Embryonic facial prominence (tissue), 1 donor: ENCODE measurements around the gene P2RY11.

Experiments
- DNase-seq: peaks from one replicate; pipeline ENCODE4 v3.0.0-alpha.2; 2016; ENCODE audit errors: extremely low spot score

The P2RY11 gene, protein sequence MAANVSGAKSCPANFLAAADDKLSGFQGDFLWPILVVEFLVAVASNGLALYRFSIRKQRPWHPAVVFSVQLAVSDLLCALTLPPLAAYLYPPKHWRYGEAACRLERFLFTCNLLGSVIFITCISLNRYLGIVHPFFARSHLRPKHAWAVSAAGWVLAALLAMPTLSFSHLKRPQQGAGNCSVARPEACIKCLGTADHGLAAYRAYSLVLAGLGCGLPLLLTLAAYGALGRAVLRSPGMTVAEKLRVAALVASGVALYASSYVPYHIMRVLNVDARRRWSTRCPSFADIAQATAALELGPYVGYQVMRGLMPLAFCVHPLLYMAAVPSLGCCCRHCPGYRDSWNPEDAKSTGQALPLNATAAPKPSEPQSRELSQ

DNA sequence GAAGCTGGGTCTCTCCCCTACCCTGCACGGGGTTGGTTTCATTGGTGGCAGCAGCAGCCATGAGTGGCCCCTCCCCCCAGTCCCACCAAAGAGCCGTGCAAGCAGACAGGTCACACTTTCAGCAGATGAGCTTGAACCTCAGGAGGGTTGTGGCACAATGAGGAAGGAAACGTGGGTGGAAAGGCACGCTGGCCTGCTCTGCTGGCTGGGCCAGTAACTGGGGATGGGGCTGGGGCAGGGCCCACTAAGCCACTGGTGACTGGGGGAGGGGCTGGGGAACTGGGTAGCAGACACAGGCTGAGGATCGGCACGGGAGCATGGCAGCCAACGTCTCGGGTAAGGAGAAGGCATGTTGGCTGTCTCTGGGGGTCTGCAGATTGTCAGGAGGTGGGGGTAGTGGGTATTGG is at the start of gene P2RY11:
P2RY11 (plus strand) TSS at position 289 of the 407 bp plus-strand sequence; CDS start at position 318, 29 bp downstream.
- DNase-seq, result no peak

DNA sequence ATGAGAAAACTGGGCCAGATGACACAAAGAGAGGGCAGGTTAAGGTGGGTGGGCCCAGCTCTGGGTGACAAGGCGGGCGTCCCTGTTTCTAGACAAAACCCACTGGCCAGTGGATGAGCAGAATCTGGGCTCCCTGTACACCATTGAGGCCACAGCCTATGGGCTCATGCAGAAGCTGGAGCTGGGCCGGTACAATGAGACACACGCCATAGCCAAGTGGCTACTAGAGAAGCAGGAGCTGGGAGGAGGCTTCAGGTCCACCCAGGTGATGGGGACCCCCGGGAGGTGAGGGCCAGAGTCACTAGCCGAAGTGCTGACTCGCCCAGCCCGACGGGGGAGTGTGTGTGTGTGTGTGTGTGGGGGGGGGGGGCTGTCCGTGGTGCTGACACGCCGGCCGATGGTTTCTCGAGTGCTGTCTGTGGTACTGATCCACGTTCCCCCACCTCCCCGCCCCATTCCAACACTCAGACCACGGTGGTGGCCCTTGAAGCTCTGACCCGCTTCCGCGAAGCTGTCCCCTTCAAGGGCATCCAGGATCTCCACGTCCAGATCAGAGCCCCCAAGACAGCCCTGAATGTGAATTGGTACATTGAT is 49.7 kb upstream of the P2RY11 start:
- no peak for DNase-seq

DNA sequence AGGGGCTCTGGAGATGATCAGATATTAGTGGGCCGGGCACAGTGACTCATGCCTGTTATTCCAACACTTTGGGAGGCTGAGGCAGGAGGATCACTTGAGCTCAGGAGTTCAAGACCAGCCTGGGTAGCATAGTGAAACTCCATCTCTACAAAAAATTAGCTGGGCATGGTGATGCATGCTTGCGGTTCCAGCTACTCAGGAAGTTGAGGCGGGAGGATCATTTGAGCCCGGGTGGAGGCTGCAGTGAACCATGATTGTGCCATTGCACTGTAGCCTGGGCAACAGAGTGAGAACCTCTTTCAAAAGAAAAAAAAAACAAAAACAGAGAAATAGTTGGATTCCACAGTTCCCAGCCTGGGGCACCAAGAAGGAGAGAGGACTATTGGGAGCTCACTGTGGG is 43.3 kb upstream of the P2RY11 start:
- DNase-seq, result no peak

DNA sequence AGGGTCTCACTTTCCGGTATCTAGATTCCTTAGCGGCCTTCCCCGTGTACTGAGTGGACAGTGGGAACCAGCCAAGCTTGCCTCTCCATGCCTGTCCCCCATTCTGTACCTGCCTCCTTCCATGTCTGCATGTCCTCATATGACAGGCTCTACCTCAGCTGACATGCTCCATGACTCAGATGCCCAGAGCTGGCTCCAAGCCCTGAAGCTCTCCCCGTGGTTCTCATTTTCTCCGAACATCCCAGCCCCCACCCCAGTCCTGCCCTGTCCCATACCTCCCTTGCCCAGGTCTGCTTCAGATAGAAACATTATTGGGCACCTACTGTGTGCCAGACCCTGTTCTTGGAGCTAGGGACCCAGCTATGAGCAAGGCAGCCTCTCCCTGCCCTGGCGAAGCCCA is 42.4 kb upstream of the P2RY11 start:
- DNase-seq, result no peak

DNA sequence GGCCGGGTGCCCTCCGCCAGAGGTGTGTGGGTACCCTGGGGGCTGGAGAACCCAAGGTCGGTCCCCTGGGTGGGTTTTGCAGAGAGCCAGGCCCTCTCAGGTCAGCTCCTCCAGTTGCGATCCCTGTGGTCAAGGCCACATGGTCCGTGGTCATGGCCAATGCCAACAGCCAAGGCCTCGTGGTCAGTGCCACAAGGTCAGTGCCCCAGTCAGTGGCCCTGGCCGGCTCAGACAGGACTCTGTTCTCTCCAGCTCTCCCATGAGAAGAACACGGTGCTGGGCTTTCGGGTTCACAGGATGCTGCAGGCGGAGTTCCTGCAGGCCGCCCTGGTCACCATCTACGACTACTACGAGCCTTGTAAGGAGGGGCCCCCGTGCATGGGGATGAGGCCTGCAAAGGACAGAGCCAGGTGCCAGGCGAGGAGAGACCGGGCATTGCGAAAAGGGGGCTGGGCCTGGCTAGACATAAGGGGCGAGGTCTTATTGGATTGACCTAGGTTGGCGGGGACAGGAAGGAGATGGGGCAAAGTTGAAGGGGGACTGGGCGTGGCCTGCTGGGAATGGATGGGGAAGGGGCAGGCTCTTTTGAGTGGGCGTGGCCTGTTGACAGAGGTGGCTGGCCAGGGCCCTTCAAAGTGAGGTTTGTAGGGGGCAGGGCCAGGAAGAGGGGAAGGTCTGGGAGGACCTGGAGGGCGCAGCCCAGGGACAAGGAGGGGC is 40.6 kb upstream of the P2RY11 start:
- DNase-seq, result no peak

DNA sequence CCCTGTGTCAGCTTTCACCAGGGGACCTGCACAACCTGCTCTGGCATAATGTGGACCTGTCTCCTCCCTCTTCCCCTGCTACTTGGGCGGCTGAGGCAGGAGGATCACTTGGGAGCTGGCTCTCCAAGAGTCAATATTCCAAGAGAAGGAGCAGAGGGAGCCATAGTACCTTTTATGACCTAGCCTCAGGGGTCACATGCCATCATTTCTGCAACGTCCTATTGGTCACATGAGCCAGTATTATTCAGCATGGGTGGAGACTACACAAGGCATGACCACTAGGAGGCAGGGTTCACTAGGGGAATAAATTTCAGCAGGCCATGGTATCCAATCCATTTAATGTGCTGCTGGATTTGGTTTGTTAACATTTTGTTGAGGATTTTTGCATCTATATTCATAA is 37.3 kb upstream of the P2RY11 start:
- DNase-seq, result no peak

DNA sequence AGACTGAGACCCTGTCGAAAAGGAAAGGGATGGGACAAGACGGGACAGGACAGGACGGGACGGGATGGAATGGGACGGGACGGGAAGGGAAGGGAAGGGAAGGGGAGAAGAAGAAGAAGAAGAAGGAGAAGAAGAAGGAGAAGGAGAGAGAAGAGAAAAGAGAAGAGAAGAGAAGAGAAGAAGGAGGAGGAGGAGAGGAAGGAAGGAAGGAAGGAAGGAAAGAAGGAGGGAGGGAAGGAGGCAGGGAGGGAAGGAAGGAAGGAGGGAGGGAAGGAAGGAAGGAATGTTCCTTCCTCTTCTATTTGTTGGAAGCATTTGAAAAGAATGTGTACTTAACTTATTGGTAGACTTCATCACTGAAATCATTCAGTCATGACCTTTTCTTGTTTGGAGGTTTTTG is 35.0 kb upstream of the P2RY11 start:
- no peak for DNase-seq

DNA sequence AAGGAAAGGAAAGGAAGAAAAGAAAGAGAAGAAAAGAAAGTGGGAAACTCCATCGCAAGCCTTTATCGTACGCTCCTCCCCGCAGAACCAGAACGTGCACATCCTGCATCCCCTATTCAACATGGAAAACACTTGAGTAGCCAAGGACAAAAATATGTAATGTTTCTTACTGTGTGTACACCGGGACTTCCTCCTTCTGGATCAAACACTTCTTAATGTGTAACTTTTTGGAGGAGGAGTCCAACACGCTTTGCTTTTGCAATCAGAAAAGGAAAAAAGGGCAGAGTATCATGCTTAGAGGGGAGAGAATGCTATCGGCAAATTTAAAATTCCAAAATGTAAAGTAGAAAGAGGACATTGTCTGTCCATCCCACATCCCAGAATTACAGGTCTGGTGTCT is 33.2 kb upstream of the P2RY11 start:
- DNase-seq, result no peak

DNA sequence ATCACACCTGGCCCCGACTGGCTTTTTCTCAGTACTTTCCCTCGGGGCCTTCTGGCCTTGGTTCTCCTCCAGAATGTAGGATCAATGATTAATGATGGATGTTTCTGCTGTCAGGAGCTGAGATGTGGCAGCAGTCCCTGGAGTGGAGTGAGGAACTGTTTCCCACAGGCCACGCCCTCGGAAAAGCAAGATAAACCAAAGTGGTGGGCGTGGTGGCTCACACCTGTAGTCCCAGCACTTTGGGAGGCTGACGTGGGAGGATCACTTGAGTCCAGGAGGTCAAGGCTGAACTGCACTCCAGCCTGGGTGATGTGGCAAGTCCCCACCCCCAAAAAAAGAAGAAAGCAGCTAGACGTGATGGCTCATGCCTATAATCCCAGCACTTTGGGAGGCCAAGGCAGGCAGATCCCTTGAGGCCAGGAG is 32.5 kb upstream of the P2RY11 start:
- no peak for DNase-seq

DNA sequence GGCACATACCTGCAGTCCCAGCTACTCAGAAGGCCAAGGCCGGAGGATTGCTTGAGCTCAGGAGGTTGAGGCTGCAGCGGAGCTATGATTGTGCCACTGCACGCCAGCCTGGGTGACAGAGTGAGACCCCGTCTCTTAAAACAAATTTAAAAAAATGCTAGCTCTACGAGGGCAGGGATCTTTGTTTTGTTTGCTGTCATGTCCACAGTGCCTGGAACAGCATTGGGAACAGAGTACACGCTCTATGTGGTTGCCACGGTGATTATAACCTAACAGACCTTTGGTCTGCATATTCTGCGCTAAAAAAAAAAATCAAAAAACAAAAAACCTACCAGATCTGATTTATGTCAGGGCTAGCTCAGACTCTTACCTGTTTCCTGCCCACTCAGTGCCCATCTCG is 27.6 kb upstream of the P2RY11 start:
- no peak for DNase-seq

DNA sequence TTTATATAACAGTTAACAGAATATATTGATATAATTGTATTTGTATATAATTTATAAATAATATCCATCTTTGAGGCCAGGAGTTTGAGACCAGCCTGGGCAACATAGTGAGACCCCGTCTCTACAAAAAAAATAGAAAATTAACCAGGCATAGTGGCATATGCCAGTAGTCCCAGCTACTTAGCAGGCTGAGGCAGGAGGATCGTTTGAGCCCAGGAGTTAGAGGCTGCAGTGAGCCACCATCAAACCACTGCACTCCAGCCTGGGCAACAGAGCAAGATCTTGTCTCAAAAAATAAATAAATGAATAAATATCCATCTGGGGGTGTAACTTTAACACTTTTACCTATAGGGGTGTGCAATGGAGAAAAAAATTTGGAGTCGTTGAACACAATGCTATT is 26.7 kb upstream of the P2RY11 start:
- DNase-seq, result no peak

DNA sequence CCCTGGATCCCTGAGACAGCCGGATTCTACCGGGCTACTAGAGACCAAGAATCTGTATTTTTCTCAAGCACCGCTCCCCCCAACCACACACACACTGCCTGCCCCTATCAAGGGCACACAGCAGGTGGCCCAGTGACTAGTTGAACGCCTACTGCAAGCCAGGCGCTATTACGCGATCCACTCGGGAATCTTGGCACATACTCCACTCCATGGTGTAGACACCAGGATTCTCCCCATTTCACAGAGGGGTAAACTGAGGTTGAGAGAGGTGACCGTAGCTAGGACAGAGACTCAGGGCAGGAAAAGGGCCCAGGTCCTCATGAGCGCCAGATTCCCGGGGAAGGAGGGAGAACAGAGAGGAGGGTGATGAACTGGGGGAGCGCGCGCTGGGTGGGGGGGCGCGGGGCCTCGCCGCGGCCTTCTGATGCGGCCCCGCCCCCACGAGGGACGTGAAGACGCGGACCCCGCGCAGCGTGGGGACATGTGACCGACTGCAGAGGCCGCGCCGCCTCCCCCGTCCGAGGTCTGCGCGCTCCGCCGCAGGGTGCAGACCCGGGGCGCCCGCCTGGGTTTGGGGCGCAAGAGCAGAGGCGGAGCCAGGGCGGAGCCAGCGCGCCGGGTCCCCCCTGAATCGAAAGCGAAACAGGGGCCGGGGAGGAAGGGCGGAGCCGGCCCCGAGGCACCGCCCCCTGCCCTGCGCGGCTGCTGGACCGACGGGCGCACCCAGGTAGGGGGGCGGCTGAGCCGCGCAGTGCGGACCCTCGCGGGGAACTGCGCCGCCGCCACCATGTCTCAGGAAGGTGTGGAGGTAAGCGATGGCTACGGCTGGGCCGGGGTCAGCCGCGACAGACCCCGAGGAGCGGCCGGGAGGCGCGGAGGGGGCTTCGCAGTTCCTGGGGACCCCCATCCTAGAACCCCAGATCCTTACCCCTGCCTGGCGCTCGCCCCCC is 25.6 kb upstream of the P2RY11 start, which contains the start of gene SHFL:
SHFL (plus strand) TSS at position 677 of the 950 bp plus-strand sequence; CDS start at position 788, 111 bp downstream.
- DNase-seq, result no peak

DNA sequence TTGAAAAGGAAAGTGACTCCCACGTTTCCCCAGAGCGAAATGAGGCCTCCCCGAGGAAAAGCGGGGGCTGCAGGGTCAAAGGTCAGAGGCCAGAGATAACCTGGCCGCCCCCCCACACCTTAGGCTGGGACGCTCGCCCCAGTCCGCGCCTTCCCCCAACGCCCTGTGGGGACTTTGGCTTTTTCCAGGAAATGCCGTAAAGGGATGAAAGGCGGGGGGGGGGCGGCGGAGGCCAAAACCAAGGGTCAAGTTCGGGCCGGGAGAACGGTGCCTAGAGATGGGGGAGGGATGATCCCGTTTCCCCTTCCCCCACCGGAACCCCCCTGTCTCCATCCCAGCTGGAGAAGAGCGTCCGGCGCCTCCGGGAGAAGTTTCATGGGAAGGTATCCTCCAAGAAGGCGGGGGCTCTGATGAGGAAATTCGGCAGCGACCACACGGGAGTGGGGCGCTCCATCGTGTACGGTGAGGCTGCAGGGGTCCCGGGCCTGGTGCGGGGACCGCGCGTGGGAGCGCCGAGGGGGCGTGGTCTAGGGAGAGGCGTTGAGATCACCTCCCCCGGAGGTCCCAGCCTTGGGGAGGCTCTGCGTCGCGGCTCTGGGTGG is 24.8 kb upstream of the P2RY11 start:
- DNase-seq, result no peak

DNA sequence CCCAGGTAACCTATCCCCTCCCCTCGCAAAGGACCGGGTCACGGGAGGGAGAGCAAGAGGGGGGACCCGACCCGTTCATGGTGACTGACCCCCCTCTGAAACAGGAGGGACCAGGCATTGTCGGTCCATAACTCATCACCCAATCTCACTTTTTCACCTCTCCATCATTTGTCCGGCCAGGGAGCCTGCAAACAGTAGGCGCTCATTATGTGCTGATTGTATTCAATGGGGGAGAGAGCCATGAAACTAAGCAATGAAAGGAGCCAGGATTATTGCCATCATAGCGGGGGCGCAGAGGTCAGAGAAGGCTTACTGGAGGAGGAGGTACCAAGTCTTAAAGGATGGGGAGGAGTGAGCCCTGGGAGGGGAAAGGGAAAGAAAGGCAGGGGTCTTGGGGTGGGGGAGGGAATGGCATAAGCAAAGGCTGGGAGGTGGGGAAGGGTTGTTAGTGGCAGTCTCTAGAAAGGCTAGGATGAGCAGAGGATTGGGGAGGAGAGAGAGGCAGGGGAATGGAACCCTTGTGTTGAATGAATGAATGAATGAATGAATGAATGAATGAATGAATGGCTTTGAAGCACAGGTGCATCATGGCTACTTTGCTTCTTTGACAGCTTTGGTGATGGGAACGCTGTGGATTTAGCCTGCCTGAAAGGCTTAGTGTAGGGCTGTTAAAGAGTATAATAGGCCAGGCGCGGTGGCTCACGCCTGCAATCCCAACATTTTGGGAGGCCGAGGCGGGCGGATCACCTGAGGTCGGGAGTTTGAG is 24.0 kb upstream of the P2RY11 start:
- DNase-seq, result no peak

DNA sequence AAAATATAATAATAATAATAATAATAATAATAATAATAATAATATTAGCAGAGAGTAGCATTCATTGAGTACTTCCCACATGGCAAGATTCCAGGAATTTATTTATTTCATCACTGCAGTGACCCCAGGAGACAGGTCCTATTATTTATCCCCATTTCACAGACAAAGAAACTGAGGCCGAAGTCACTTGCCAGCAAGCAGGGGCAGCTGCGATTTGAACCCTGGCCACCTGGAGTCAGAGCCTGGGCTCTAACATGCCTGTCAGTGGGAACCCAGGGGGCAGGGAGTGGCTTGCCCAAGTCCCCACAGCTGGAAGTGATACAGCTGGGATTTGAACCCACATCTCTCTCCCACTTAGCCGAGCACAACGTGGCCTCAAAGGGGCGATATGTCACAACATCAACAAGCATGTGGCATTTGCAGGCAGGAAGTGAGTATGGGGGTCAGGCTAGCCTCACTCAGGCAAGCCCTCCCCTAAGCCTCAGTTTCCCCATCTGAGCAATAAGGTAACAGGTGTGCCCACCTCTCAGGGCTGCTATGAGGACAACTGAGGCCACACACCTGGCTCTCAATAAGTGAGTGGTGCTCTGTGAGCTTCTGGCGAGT is 22.4 kb upstream of the P2RY11 start:
- no peak for DNase-seq

DNA sequence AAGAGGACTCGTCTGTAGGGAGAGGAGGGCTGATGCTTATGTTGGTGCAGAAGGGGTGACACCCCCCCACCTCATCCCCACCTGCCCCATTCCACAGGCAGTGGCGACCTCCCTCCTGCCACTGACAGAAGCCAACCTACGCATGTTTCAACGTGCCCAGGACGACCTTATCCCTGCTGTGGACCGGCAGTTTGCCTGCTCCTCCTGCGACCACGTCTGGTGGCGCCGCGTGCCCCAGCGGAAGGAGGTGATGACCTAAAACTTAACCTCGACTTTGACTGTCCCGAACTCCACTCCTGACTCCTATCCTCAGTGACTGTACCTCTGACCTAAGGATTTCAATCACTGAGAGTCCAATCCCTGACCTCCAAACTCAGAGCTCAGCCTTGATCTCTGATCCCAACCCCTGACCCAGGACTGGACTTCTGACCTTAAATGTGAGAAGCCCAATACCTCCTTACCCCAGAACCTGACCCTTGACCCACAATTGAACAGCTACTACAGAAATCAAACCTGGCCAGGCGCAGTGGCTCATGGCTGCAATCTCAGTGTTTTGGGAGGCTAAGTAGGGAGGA is 21.6 kb upstream of the P2RY11 start:
- no peak for DNase-seq

DNA sequence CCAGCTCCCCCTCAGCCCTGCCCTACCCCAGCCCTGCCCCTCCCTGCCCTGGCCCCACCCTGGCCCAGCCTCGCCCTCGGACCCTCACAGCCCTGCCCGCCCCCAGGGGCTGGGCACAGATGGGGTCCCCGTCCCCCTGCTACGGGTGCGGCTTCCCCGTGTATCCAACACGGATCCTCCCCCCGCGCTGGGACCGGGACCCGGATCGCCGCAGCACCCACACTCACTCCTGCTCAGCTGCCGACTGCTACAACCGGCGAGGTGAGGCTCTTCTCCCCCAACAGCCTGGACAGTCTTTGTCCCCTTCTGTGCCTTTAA is 20.2 kb upstream of the P2RY11 start:
- DNase-seq, result no peak

DNA sequence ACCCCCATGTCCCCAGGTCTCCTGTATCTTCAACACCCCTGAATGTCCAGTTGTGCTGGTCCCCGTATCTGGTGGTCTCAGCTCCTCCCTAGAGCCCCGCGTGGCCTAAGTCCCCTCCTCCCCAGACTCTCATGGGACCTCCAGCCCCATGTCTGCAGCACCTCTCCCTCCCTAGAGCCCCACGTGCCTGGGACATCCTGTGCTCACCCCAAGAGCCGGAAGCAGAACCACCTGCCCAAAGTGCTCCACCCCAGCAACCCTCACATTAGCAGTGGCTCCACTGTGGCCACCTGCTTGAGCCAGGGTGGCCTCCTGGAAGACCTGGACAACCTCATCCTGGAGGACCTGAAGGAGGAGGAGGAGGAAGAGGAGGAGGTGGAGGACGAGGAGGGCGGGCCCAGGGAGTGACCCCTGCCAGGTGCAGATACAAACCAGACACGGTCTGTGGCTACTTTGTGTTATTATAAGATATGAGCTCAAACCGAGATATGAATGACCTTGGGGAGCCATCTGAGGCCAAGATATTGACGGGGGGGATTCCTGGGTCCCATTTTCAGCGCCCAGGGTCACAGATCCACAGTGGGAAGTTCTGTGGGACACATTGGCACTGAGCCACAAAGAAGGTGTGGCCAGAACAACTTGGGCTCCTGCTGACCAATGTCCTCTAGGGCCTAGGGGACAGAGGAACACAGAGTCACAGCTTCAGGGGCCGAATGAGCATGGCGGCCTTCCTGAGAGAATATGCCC is 19.4 kb upstream of the P2RY11 start:
- DNase-seq, result no peak

DNA sequence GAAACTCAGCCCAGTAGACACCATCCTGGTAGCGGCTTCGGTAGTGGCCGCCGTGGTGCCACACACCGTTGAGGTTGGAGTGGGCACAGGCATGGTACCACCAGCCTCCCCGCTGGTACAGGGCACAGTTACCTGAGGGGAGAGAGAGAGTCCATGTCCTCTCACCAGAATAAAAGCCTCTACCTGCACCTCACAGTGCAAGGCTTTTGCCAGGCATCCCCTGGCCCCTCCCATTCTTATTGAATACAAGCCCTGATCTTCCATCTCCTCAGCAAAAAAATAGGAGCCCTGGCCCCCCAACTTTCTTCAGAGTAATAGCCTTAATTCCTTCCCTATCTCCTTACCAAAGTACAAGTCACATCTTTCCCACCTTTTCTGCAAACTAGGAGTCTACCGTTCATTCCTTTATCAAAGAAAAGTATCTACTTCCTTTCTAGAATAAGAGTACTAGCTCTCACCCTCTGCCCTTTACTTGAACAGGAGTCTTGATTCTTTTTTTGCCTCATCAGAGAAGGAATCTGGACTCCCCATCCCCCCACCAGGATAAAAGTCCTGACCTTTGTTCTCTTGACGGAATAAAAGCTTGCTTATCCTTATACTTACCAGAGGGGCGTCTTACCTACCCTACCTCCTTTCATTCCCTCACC is 18.7 kb upstream of the P2RY11 start:
- DNase-seq, result no peak
